HG03108 (cell line): ENCODE measurements around the gene UBE2D2.

Experiments used
- ATAC-seq: cut with Tn5 transposase; IDR thresholded peaks from one replicate; pipeline ENCODE4 v1.9.1; 2021; ENCODE audit warnings: moderate library complexity; ENCODE audit not compliant: unreplicated experiment

Gene UBE2D2

DNA sequence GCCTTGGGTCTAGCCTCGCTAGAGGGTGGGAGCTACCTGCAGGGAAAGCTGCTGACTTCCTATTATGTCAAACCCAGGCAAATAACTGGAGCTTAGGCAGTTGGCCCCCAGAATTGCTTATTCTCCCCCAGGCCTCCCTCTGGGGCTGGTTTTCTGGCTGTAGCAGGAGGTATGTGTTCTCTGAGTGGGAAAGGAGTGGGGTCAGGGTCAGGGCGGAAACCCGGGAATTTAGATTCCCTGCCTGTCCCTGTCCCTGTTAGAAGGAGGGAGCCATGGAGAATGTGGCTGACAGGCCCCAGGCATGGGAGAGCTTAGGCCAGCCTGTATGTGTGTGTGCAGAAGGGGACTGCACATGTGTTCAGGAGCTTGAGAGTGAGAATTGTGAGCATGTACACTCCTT lies 73.4 kb downstream of the UBE2D2 start:
- no peak for ATAC-seq

- no peak for ATAC-seq
Measured at GRCh38 chr5:139635191-139635590, 74.1 kb downstream of the UBE2D2 start.

- ATAC-seq = no peak
Measured at GRCh38 chr5:139635606-139636206, 74.6 kb downstream of the UBE2D2 start.

GRCh38 chr5:139636207-139636792 lies 75.2 kb downstream of the UBE2D2 start:
- peak; percentile 69 for ATAC-seq

DNA sequence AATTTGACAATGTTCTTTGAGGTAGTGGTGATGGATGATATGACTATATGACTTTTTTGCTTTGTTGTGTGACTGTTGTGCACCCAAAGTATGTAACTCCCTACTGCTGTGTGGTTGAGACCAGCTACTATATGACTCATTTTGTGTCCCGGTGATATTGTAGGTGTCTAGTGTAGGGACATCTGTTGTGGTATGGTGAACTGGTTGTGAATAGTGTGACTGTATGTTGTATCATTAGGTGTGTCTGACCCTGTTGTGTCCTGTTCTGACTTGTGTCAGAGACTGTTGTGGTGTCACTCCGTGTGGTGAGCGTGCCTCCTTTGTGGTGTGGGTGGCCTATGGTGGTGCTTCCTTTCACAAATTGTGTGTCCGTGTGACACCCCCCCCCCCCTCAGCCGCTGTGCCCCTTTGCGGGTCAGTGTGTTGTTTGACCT lies 75.9 kb downstream of the UBE2D2 start:
- no peak for ATAC-seq

GRCh38 chr5:139637438-139638089 lies 76.4 kb downstream of the UBE2D2 start:
- ATAC-seq = peak; percentile 28

- peak; percentile 19 for ATAC-seq
Measured at GRCh38 chr5:139638090-139638735, 77.1 kb downstream of the UBE2D2 start.

DNA sequence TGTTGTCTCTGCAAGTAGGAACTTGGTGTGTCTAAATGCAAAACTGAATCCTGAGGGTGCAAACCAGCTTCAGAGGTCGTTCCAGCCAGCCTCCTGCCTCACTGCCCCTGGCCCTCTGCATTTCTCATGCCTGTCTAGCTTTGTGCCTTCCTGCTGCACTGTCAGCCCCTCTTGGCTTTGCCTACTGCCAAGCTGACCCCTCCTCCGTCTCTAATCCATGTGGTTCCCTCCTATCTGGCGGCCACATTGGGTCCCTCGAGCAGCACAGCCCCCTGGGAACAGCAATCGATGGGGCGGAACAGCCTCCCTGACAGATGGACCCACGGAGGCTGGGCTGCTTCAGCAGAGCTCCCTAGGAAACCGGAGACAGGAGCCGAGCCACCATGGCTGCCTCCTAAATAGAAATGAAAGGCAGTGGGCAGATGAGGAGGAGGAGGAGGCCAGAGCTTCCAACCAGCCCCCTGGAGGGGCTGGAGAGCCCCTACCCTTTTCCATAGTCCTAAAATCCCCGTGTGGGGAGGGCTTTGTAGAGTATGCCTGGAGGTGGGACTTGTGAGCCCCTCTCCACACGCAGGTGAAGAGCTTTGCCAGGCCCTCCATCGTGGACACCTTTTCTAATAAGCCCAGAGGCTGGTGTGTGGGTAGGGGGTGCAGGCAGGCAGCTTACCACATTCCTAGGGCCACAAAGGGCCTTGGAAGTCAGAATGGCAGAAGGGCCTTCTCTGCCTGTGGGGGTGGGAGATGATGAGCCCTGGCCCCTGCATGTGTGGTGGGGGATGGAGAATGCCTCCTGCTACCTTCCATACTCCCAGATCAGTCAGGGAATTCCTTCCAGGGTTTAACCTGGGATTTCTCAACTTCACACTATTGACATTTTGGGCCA lies 77.8 kb downstream of the UBE2D2 start:
- ATAC-seq = no peak

GRCh38 chr5:139639619-139640380 lies 78.7 kb downstream of the UBE2D2 start:
- ATAC-seq = no peak

DNA sequence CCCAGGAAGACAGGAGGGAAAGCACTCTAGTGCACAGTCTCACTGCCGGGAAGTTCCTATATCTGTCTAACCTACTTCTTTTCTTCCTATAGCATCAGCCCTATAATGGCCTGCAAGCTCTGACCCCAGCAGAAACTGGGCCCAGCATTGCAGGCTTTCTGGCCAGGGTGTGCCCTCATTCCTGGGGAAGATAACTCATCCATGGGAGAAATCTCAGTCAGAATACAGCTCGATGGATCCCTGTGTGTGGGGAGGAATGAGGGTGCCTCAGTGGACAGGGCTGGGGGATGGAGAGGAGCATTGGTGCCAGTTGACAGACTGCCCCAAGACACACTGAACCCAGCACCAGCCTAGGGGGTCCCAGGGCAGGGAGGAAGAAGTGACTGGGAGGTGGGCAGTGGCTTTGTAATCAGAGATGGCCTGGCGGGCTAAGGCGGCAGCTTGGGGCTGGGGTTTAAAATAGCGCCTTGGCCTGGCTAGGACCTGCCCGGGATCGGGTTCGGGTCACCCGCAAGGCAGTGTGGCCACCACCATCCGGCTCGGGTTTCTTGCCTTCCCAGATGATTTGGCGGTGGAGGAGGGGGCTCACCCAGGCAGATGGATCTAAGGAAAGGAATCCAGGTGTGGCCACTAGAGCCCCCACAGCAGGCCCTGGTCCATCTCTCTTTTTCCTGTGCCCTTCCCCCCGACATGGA lies 79.4 kb downstream of the UBE2D2 start:
- ATAC-seq = no peak

GRCh38 chr5:139641116-139642080 lies 80.3 kb downstream of the UBE2D2 start:
- no peak for ATAC-seq

DNA sequence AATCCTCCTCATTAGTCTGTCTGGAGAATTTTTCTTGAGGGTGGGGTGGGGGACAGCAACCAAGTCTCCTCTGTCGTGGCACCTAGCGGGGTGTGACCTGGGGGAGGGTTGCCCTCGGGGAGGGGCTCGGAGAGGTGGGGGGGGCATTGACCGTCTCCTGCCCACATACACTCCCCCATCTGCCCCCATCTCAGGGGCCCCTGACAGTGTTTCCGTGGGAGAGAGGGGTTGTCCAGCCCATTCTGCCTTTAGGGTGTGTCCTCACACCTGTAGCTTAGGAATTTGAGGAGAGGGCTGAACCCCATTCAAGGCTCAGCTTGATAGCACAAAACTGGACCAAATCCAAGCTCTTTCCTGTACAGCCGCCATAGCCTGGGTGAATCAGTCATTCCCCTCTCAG lies 81.1 kb downstream of the UBE2D2 start:
- no peak for ATAC-seq

DNA sequence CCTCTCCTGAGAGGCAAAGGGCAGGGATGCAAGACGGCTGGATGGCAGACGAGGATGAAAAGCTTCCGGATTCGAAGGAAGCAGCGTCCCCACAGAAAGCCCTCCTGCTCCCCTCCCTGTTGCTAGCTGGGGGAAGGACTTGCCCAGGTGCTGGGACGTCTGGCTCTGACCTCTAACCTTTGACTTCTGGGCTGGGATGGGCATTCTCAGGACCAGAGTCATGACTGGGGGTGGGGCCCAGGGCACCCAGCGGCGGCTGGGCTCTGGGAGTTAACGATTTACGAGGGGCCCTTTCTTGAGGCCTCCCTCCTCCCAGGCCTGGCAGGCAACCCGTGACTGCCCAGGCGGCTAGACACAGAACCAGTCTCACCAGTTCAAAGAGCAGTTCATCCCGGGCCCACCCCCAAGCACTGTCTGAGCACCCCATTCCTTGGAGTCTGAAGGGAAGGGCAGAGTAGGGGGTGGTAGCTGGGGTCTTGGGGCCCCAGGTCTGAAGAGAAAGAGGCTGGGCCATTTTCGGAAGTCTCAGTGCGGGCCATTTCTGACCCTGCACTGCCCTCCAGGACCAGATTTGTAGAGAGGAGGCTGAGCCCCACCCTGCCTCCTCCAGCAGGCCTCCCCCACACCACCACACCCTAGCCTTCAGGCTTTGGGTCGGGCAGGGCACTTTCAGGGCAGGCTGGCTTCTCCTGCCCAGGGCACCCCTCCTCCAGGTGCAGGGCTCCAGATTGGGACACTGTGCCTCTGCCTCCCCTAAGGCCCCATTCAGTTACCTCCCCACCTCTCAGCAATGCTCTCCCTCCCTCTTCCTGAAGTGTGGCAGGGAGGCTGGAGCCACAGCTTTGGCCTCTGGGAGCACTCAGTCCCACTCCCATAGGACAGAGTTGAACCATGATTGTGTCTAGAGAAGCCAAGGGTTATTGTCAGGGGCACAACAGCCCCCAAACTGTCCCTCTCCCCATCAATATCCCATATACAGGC lies 82.0 kb downstream of the UBE2D2 start:
- ATAC-seq = no peak

DNA sequence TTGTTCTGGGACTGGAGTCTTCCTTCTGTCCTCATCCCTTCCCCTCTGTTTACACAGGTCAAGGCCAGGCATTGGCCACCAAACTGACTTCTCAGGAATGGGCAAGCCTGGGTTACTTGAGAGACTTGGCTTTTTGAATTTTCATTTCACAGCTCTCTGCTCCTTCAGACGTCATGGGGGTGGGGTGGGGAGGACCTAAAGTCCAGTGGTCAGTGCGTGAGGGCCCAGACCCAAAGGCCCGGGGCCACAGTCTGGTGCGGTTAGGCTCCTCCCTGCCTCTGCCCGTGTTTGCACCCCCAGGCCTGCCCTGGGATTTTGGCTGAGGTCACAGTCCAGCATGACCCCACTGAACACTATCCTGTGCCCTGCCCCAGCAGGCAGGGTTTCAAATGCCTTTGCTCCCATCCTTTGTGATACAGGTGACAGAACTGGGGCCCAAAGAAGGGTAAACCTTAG lies 82.9 kb downstream of the UBE2D2 start:
- ATAC-seq = no peak

- ATAC-seq = no peak
Measured at GRCh38 chr5:139644646-139645429, 83.7 kb downstream of the UBE2D2 start.

DNA sequence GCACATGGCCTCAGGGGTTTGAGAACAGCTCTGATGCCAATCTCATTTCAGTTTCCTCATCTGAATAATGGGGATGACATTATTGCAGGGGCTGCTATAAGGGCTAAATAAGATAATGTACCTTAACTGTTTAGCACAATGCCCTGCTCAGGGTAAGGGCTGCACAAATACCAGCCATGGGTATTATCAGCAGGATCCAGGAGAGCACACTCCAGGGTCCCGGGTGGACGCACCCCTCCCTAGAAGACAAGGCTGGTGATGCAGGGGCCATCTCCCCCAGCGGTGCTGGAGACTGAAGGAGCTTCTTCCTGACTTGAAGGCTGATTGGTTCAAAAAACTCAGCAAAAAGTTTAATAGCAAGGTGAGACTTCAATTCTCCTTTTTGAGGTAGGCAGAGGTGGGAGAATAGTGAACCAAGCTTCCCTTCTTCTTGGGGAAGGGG lies 84.3 kb downstream of the UBE2D2 start:
- ATAC-seq = no peak
